ENCODE results near the gene ANKRD33. TPM values are rescaled to one million over a fixed set of nuclear protein-coding genes. Genes with fewer than 3 reads are reported as not detected.
"Not testable (repeated sequence)": the region's sequence is repeated elsewhere in the genome, so short reads cannot be mapped to it uniquely, and the experiment has no call there.

ANKRD33 gene
- total RNA-seq, 1 experiment from 2014 or later: not detected

DNA sequence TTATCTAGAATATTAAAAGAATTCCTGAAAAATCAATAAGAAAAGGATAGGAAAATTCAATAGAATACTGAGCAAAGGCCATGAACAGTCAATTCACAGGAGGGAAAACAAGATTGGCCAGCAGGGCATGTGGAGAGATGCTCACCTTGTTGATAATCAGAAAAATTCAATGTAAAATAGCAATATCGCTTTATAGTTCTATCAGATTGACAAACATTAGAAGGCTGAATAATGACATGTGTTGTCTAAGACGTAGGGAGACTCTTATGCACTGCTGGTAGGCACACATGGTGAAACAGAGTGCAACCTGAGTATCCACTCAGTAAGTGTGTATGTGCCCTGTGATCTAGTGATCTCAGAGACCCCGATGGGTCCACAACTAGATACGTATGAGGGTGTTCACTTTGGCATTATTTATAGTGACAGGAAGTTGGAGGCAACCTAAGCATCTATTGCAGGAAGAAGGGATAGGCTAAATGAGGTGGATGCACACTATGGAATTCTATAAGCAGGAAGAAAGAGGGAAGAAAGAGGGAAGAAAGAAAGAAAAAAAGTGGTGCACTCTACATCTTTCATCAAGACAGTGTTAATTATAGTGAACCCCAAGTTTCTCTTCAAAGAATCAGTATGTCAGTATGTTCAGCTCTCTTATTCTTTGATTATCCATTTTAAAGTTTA, 3.8 kb upstream of the ANKRD33 start:
- BruUV-seq (replicated peaks): no TSS peak
- Mint-ChIP-seq H3K4me3 (ENCODE audit: unreplicated experiment) (no peak overlapping the region), H3K36me3 (ENCODE audit: insufficient read depth, unreplicated experiment) (no peaks in the 10 kb centered on the region), H3K9me3 (ENCODE audit: unreplicated experiment) (peaks cover 9% of the 10 kb centered on the region), H3K27ac (ENCODE audit: unreplicated experiment) (peak overlapping the region; percentile 5), H3K4me1 (ENCODE audit: low read depth, unreplicated experiment) (peaks cover 17% of the 10 kb centered on the region), H3K27me3 (ENCODE audit: insufficient read depth, unreplicated experiment) (no peaks in the 10 kb centered on the region)
- intact Hi-C loops (cut with micrococcal nuclease; ENCODE audit: unreplicated experiment): no loop called here
- H3K36me3 ChIP-seq (ENCODE audit: control insufficient read depth, insufficient read depth, low read length): no peaks in the 10 kb centered on the region
- ChIA-PET CTCF (interaction anchor here (0.7 kb wide), 1 partner anchor 60 kb away, joined by 3 read pairs; no protein-coding TSS in a partner anchor), POLR2A (no interaction called here)
- DNase-seq: no peak
- H3K4me3 ChIP-seq (ENCODE audit: low read depth, low read length): no peak overlapping the region
- H3K27me3 ChIP-seq (replicated peaks; ENCODE audit: control insufficient read depth, insufficient read depth, low read length): no peaks in the 10 kb centered on the region
- H3K4me1 ChIP-seq: peaks cover 10% of the 10 kb centered on the region
- TF ChIP-seq, protein P1, sequence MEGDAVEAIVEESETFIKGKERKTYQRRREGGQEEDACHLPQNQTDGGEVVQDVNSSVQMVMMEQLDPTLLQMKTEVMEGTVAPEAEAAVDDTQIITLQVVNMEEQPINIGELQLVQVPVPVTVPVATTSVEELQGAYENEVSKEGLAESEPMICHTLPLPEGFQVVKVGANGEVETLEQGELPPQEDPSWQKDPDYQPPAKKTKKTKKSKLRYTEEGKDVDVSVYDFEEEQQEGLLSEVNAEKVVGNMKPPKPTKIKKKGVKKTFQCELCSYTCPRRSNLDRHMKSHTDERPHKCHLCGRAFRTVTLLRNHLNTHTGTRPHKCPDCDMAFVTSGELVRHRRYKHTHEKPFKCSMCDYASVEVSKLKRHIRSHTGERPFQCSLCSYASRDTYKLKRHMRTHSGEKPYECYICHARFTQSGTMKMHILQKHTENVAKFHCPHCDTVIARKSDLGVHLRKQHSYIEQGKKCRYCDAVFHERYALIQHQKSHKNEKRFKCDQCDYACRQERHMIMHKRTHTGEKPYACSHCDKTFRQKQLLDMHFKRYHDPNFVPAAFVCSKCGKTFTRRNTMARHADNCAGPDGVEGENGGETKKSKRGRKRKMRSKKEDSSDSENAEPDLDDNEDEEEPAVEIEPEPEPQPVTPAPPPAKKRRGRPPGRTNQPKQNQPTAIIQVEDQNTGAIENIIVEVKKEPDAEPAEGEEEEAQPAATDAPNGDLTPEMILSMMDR (IDR thresholded peaks at IDR 0.05; ENCODE audit: insufficient read depth in 1 of 2, low read depth in 1 of 2, low read length in 1 of 2, severe bottlenecking in 1 of 2, unreplicated experiment in 1 of 2): no peak
- H3K9me3 ChIP-seq: peaks cover 7% of the 10 kb centered on the region; the same call in 1 of the 2 replicates

- H3K4me1 ChIP-seq: peaks cover 10% of the 10 kb centered on the region
- H3K9me3 ChIP-seq: peaks cover 7% of the 10 kb centered on the region; the same call in 1 of the 2 replicates
- TF ChIP-seq, protein P1 (IDR thresholded peaks at IDR 0.05; ENCODE audit: insufficient read depth in 1 of 2, low read depth in 1 of 2, low read length in 1 of 2, severe bottlenecking in 1 of 2, unreplicated experiment in 1 of 2): no peak
- peaks cover 9% of the 10 kb centered on the region for H3K9me3 Mint-ChIP-seq (ENCODE audit: unreplicated experiment)
- no peaks in the 10 kb centered on the region for H3K27me3 ChIP-seq (replicated peaks; ENCODE audit: control insufficient read depth, insufficient read depth, low read length)
- DNase-seq: peak; percentile 66 to 79
- peak overlapping the region; percentile 5 for H3K27ac Mint-ChIP-seq (ENCODE audit: unreplicated experiment)
- H3K4me3 Mint-ChIP-seq (ENCODE audit: unreplicated experiment): no peak overlapping the region
- no peaks in the 10 kb centered on the region for H3K36me3 Mint-ChIP-seq (ENCODE audit: insufficient read depth, unreplicated experiment)
- no peaks in the 10 kb centered on the region for H3K36me3 ChIP-seq (ENCODE audit: control insufficient read depth, insufficient read depth, low read length)
- H3K27me3 Mint-ChIP-seq (ENCODE audit: insufficient read depth, unreplicated experiment): no peaks in the 10 kb centered on the region
- CTCF ChIA-PET: interaction anchor here (0.7 to 1.2 kb wide), 2 partner anchors 61 to 64 kb away, joined by 3 read pairs; no protein-coding TSS in a partner anchor
- no TSS peak for BruUV-seq (replicated peaks)
- peaks cover 17% of the 10 kb centered on the region for H3K4me1 Mint-ChIP-seq (ENCODE audit: low read depth, unreplicated experiment)
- POLR2A ChIA-PET: no interaction called here
- intact Hi-C loops (cut with micrococcal nuclease; ENCODE audit: unreplicated experiment): no loop called here
- H3K4me3 ChIP-seq (ENCODE audit: low read depth, low read length): no peak overlapping the region
Observed at GRCh38 chr12:51884676-51885229, 3.1 kb upstream of the ANKRD33 start.

- POLR2A ChIA-PET; H3K27ac Mint-ChIP-seq (ENCODE audit: unreplicated experiment): not testable (repeated sequence)
- peaks cover 17% of the 10 kb centered on the region for H3K4me1 Mint-ChIP-seq (ENCODE audit: low read depth, unreplicated experiment)
Observed at GRCh38 chr12:51885294-51886020, 2.4 kb upstream of the ANKRD33 start.

More at GRCh38 chr12:51885294-51886020, 2.4 kb upstream of the ANKRD33 start:
- H3K9me3 Mint-ChIP-seq (ENCODE audit: unreplicated experiment); H3K27me3 ChIP-seq (replicated peaks; ENCODE audit: control insufficient read depth, insufficient read depth, low read length); H3K36me3 Mint-ChIP-seq (ENCODE audit: insufficient read depth, unreplicated experiment); H3K9me3 ChIP-seq; H3K4me1 ChIP-seq; BruUV-seq (replicated peaks); H3K4me3 ChIP-seq (ENCODE audit: low read depth, low read length); H3K27me3 Mint-ChIP-seq (ENCODE audit: insufficient read depth, unreplicated experiment); H3K36me3 ChIP-seq (ENCODE audit: control insufficient read depth, insufficient read depth, low read length); H3K4me3 Mint-ChIP-seq (ENCODE audit: unreplicated experiment); intact Hi-C loops (cut with micrococcal nuclease; ENCODE audit: unreplicated experiment): not testable (repeated sequence)
- DNase-seq: peak in 1 of 2 experiments; percentile 7
- CTCF ChIA-PET: interaction anchor here (0.8 to 1.6 kb wide), 6 partner anchors 8 to 140 kb away, joined by 3 to 8 read pairs (median 4); a partner anchor contains a TSS

All from Caco-2 (cell line).